Measurements from ENCODE around the gene C9orf78. TPM values are rescaled to one million over a fixed set of nuclear protein-coding genes. Genes with fewer than 3 reads are reported as not detected.

Gene C9orf78
- total RNA-seq, 6 experiments from 2014 or later: 25.2 to 39.8 (median 33.5) TPM

DNA sequence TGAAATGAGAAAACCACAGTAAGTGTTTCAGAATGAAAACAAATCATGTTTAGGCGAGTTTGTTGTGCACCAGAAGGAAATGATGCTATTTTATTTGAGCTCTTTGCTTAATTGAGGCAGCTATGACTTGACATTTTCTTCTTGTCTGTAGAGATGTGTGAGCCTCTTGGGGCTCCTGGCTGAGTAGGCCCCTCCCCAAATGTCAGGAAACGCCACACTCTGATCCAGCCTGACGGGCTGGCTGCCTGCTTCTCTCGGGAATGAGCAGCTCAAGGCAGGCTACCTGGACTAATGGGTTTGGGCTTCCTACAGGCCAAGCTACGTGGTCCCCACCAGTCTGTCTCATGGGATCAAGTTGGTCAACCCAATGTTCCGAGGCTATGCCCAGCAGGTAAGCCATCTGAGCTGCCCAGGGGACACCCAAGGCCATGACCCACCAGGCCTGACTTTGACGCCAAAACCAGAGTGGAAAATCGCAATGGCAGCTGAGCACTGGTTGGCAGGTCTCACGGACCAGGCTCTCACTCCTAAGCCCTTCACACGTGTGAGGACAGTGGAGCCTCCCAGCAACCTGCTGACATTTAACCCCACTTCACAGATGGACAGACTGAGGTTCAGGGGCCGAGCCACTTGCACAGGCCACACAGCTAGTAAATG, 30.0 kb upstream of the C9orf78 start:
- DNase-seq (no peak), ATAC-seq (no peak)
- H3K4me3 ChIP-seq: no peak overlapping the region
- WGBS (ENCODE audit: insufficient coverage, low coverage, low lambda C conversion rate, missing lambda C conversion rate): 45% methylated on average over 7 of the region's 11 CpGs
- H3K36me3 ChIP-seq: peaks cover 0 to 23% (median 2%) of the 10 kb centered on the region in 4 donors
- H3K27me3 ChIP-seq: no peaks in the 10 kb centered on the region
- H3K27ac ChIP-seq: no peak overlapping the region
- no peaks in the 10 kb centered on the region for H3K9me3 ChIP-seq
- H3K4me1 ChIP-seq: peaks cover 0 to 11% (median 5%) of the 10 kb centered on the region in 4 donors
- intact Hi-C loops (cut with DNase I): no loop called here
- no peak for TF ChIP-seq POLR2A (IDR thresholded peaks at IDR 0.05)
- TF ChIP-seq, protein P1, sequence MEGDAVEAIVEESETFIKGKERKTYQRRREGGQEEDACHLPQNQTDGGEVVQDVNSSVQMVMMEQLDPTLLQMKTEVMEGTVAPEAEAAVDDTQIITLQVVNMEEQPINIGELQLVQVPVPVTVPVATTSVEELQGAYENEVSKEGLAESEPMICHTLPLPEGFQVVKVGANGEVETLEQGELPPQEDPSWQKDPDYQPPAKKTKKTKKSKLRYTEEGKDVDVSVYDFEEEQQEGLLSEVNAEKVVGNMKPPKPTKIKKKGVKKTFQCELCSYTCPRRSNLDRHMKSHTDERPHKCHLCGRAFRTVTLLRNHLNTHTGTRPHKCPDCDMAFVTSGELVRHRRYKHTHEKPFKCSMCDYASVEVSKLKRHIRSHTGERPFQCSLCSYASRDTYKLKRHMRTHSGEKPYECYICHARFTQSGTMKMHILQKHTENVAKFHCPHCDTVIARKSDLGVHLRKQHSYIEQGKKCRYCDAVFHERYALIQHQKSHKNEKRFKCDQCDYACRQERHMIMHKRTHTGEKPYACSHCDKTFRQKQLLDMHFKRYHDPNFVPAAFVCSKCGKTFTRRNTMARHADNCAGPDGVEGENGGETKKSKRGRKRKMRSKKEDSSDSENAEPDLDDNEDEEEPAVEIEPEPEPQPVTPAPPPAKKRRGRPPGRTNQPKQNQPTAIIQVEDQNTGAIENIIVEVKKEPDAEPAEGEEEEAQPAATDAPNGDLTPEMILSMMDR (IDR thresholded peaks at IDR 0.05): no peak

DNA sequence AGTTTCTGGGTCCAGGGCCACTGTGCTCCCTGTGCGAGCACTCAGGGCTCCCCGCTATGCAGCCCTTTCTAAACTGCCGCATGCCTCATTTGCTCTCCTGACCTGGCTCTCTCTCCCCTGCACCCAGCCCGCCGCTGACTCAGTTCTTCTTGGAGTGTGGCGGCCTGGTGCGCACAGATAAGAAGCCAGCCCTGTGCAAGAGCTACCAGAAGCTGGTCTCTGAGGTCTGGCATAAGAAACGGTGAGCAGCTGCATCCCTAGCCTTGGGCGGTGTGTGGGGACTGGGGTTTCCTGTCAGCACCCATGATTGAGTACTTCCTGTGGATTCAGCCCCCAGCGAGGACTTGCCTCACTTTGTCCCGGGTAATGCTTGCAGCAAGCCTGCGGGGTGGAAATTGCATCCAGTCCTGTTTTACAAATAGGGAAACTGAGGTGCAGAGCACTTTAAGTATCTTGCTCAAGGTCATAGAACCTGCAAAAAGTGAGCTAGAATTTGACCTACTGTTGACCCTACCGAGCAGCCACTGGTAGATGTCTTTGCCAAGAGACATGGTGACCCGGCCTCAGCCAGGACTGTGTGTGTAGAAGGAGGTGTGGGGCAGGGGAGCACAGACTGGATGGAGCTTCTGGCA, 28.1 kb upstream of the C9orf78 start:
- H3K9me3 ChIP-seq: no peaks in the 10 kb centered on the region
- H3K36me3 ChIP-seq: peaks cover 0 to 23% (median 2%) of the 10 kb centered on the region in 4 donors
- DNase-seq (no peak), ATAC-seq (peak; percentile 23 to 44 (median 36))
- H3K4me1 ChIP-seq: no peaks in the 10 kb centered on the region
- TF ChIP-seq, protein P1 (IDR thresholded peaks at IDR 0.05): no peak
- TF ChIP-seq POLR2A (IDR thresholded peaks at IDR 0.05): no peak
- intact Hi-C loops (cut with DNase I): no loop called here
- no peak overlapping the region for H3K4me3 ChIP-seq
- 53% methylated on average over 8 of the region's 14 CpGs for WGBS (ENCODE audit: insufficient coverage, low coverage, low lambda C conversion rate, missing lambda C conversion rate)
- no peaks in the 10 kb centered on the region for H3K27me3 ChIP-seq
- no peak overlapping the region for H3K27ac ChIP-seq

DNA sequence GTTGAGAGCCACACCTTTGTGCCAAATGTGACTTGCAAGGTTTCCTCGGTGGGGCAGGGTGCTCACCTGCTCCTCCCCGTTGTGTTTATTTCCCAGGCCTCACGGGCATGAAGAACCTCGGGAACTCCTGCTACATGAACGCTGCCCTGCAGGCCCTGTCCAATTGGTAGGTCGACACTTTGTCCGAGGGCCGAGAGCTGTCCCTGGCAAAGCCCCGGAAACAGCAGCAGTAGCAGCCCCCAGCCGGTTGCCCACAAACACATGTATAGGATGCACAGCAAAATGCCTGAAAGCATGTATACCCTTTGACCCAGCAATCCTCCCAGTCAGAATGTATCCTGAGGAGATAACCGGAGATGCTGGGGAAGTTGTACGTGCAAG, 26.4 kb upstream of the C9orf78 start:
- no peaks in the 10 kb centered on the region for H3K9me3 ChIP-seq
- 76% methylated on average over 5 of the region's 12 CpGs for WGBS (ENCODE audit: insufficient coverage, low coverage, low lambda C conversion rate, missing lambda C conversion rate)
- no peaks in the 10 kb centered on the region for H3K4me1 ChIP-seq
- no peak overlapping the region for H3K4me3 ChIP-seq
- intact Hi-C loops (cut with DNase I): no loop called here
- peaks cover 0 to 31% (median 2%) of the 10 kb centered on the region in 4 donors for H3K36me3 ChIP-seq
- DNase-seq: no peak
- H3K27me3 ChIP-seq: no peaks in the 10 kb centered on the region
- no peak overlapping the region for H3K27ac ChIP-seq
- ATAC-seq: no peak
- TF ChIP-seq, protein P1 (IDR thresholded peaks at IDR 0.05): no peak
- TF ChIP-seq POLR2A (IDR thresholded peaks at IDR 0.05): no peak

DNA sequence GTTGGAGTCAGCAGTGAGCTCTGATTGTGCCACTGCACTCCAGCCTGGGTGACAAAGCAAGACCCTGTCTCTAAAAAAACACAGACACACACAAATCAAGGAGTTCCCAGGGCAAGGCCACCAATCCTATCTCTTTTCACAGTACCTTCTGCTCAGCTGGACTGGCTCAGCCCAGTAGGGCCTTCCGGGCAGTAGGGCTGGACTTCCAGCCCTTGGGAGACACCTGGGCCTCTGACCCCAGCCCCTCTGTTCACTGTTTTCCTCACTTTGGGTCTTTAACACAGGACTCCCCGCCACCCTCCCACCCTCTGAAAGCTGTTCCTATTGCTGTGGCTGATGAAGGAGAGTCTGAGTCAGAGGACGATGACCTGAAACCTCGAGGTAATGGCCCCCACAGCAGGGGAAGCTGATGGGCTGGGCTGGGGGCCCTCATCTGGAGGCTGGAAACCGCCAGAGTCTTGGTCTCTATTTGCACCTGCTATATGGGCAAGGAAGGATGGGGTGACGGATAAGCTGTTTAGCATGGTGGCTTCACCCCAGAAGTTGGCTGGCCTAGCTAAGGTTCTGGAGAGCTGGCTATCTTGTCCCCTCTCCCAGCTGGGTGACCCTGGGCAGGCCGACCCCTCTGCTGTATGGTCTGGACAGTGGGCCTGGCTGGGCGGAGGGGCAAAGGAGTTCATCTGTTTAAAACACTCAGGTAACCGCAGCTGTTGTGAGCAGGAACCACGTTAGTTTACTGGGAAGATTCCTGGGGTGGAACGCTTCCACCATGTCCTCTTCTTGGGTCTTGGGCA, 25.8 kb upstream of the C9orf78 start:
- Histone ChIP-seq H3K4me3 (no peak overlapping the region), H3K27ac (no peak overlapping the region), H3K27me3 (no peaks in the 10 kb centered on the region), H3K9me3 (no peaks in the 10 kb centered on the region), H3K4me1 (no peaks in the 10 kb centered on the region), H3K36me3 (peaks cover 0 to 31% (median 2%) of the 10 kb centered on the region in 4 donors)
- WGBS (ENCODE audit: insufficient coverage, low coverage, low lambda C conversion rate, missing lambda C conversion rate): 0% methylated on average over 1 of the region's 11 CpGs
- no peak for ATAC-seq
- TF ChIP-seq, protein P1 (IDR thresholded peaks at IDR 0.05): no peak
- TF ChIP-seq POLR2A (IDR thresholded peaks at IDR 0.05): no peak
- no peak for DNase-seq
- intact Hi-C loops (cut with DNase I): no loop called here
